Left lung (tissue), 10 donors: ENCODE results near the gene BRME1. TPM values are rescaled to one million over a fixed set of nuclear protein-coding genes. Genes with fewer than 3 reads are reported as not detected.

Experiments used
- ATAC-seq: fragments of 200-7000 bp; cut with Tn5 transposase; one replicate; pipeline ENCODE4 v1.9.1; 2020; ENCODE audit warnings: moderate library complexity
- DNase-seq, 4 donors: peaks; one replicate each; pipeline ENCODE4 v3.0.0-alpha.2; 2013 to 2020
- H3K27ac ChIP-seq, 2 donors: fragments of 200-600 bp; sonication (generic) in 1 of 2; one replicate each; pipeline versions ENCODE4 v1.5.0 to v1.8.0; 2020 to 2021
- H3K27me3 ChIP-seq, 2 donors: fragments of 200-600 bp; sonication (generic) in 1 of 2; one replicate each; pipeline versions ENCODE4 v1.5.0 to v1.8.0; 2020 to 2021
- H3K36me3 ChIP-seq, 2 donors: fragments of 200-600 bp; sonication (generic) in 1 of 2; one replicate each; pipeline versions ENCODE4 v1.5.0 to v1.8.0; 2020 to 2021
- H3K4me1 ChIP-seq, 2 donors: fragments of 200-600 bp; one replicate each; pipeline ENCODE4 v1.8.0; 2021
- H3K4me3 ChIP-seq, 2 donors: fragments of 200-600 bp; sonication (generic) in 1 of 2; one replicate each; pipeline versions ENCODE4 v1.5.0 to v1.8.0; 2020 to 2021; ENCODE audit warnings: mild to moderate bottlenecking in 1 of 2
- H3K9me3 ChIP-seq, 2 donors: fragments of 200-600 bp; sonication (generic) in 1 of 2; one replicate each; pipeline versions ENCODE4 v1.5.0 to v1.8.0; 2020 to 2021
- intact Hi-C, 2 donors: fragments of 100-400 bp; cut with DNase I; formaldehyde crosslinking; loops; one replicate each; pipeline versions ENCODE4 v1.11.2 to v1.14.2; 2022
- polyA plus RNA-seq, 6 donors: library from polyadenylated mRNA; unstranded; fragments of 120-200 nt; gene quantifications; one replicate each; pipeline ENCODE4 v1.2.1, GENCODE V29; 2013; ENCODE audit not compliant: insufficient read length in 6 of 6
- total RNA-seq, 2 donors: library from RNA; stranded (reverse); fragmentation: NEBNext Ultra II Directional; extraction: Animal tissue kit (Norgen Biotek cat#: 25700); gene quantifications; one replicate each; pipeline ENCODE4 v1.2.1, GENCODE V29; 2021
- TF ChIP-seq, protein P1 (sequence below), 2 donors: fragments of 200-600 bp; sonication (generic) in 1 of 2; IDR thresholded peaks; one replicate each; pipeline versions ENCODE4 v1.5.0 to v1.8.0; 2021; ENCODE audit warnings: antibody characterized with exemption in 2 of 2
- donor health status: DM: no; HTN: yes; CAD: no.
- donor health status: DM: no; HTN: no; CAD: no.

BRME1 gene
- total and polyA plus RNA-seq, 8 donors: 3.7 to 7.8 (median 7.1) TPM

DNA sequence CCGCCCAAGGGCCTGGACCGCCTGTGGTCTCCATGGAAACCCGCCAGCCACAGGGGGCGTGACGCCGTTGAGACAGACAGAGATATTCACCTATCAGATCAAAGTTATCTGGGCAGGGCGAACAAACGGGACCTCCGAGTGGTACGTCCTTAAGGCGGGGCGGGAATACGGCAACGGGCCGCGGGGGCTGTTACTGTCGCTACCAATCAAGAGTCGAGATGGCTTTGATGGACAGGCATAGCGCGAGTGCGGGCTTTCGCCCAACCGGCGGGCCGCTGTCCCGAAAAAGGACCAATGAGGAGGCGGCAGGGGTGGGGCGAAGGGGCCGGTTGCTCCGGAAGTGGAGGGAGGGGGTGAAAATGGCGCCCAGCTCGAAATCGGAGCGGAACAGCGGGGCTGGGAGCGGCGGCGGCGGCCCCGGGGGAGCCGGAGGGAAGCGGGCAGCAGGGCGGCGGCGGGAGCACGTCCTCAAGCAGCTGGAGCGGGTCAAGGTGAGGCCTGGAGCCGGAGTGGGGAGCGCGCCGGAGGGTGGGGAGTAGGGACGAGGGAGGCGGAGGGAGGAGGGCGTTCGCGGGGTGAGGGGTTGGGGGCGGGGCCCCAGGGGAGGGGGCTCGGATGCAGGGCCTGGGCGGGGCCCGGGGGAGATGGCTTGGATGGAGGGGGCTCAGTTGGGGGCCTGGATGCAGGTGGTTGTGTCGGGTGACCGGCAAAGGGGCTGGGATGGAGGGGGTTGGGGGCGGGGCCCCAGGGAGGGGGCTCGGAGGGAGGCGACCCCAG, 46.4 kb upstream of the BRME1 start, which contains the start of gene DCAF15:
TSS of gene DCAF15 (plus strand) at position 356 of the 777 bp plus-strand sequence. CDS start at position 360, 4 bp downstream.
- peaks cover 9 to 20% of the 10 kb centered on the region in 2 donors for H3K4me1 ChIP-seq
- H3K9me3 ChIP-seq: no peaks in the 10 kb centered on the region
- intact Hi-C loops: no loop called here
- TF ChIP-seq, protein P1, sequence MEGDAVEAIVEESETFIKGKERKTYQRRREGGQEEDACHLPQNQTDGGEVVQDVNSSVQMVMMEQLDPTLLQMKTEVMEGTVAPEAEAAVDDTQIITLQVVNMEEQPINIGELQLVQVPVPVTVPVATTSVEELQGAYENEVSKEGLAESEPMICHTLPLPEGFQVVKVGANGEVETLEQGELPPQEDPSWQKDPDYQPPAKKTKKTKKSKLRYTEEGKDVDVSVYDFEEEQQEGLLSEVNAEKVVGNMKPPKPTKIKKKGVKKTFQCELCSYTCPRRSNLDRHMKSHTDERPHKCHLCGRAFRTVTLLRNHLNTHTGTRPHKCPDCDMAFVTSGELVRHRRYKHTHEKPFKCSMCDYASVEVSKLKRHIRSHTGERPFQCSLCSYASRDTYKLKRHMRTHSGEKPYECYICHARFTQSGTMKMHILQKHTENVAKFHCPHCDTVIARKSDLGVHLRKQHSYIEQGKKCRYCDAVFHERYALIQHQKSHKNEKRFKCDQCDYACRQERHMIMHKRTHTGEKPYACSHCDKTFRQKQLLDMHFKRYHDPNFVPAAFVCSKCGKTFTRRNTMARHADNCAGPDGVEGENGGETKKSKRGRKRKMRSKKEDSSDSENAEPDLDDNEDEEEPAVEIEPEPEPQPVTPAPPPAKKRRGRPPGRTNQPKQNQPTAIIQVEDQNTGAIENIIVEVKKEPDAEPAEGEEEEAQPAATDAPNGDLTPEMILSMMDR (IDR thresholded peaks at IDR 0.05): peak in 1 of 2 donors; percentile 16
- peak within 1 kb of the TSS; percentile 79 to 89 for H3K4me3 ChIP-seq
- ATAC-seq (peak; percentile 99), DNase-seq (peak; percentile 96 to 100 (median 99))
- no peaks in the 10 kb centered on the region for H3K27me3 ChIP-seq
- peak within 1 kb of the TSS; percentile 44 to 86 for H3K27ac ChIP-seq
- peaks cover 0 to 31% of the 10 kb centered on the region in 2 donors for H3K36me3 ChIP-seq

DNA sequence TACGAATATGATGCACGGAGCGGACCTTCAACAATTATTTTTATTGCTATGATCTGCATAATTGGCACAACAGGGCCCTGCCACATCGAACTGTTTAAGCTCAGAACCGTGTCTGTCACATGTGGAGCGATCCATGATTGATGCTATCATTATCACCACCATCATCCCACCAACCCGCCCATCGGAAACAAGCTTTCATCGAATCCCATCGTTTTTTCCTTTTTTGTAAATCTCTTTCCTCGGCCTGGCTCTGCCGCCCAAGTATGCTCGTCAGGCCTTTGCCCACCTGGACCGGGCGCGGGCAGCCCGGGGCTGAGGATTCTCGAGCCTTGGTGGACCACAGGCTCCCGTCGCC, 45.9 kb upstream of the BRME1 start:
- Histone ChIP-seq H3K36me3 (peaks cover 0 to 25% of the 10 kb centered on the region in 2 donors), H3K4me3 (peak overlapping the region; percentile 19 to 89), H3K27ac (peak overlapping the region in 1 of 2 donors; percentile 86), H3K4me1 (peaks cover 9 to 20% of the 10 kb centered on the region in 2 donors), H3K27me3 (no peaks in the 10 kb centered on the region), H3K9me3 (no peaks in the 10 kb centered on the region)
- TF ChIP-seq, protein P1 (IDR thresholded peaks at IDR 0.05): no peak
- ATAC-seq: no peak
- intact Hi-C loops: no loop called here
- DNase-seq: no peak

- Histone ChIP-seq H3K27me3 (no peaks in the 10 kb centered on the region), H3K9me3 (no peaks in the 10 kb centered on the region), H3K36me3 (peaks cover 0 to 18% of the 10 kb centered on the region in 2 donors), H3K4me3 (no peak overlapping the region), H3K4me1 (peaks cover 9 to 20% of the 10 kb centered on the region in 2 donors), H3K27ac (no peak overlapping the region)
- intact Hi-C loops: no loop called here
- ATAC-seq (no peak), DNase-seq (no peak)
- TF ChIP-seq, protein P1 (IDR thresholded peaks at IDR 0.05): no peak
These were observed 45.1 kb upstream of the BRME1 start for GRCh38 chr19:13951043-13951442.

DNA sequence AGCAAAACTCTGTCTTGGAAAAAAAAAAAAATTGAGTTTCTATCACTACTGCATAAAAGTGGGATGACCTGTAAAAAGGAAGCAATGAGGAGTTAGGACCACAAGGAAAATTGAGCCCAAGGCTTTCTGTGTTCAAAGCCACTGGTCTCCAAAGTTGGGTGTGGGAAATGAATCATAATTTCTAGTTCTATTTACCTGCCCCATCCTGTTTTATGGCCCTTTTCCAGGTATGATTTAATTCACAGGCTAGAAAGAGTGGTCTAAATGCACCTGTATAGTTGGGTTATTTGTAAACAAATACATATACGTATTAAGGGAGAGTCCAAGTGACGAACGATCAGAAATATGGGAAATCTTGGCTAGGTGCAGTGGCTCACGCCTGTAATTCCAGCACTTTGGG, 40.5 kb upstream of the BRME1 start:
- Histone ChIP-seq H3K27me3 (no peaks in the 10 kb centered on the region), H3K9me3 (no peaks in the 10 kb centered on the region), H3K4me3 (no peak overlapping the region), H3K27ac (no peak overlapping the region), H3K36me3 (no peaks in the 10 kb centered on the region), H3K4me1 (no peaks in the 10 kb centered on the region)
- no peak for DNase-seq
- no peak for ATAC-seq
- TF ChIP-seq, protein P1 (IDR thresholded peaks at IDR 0.05): no peak
- intact Hi-C loops: no loop called here

- no peak overlapping the region for H3K4me3 ChIP-seq
- H3K4me1 ChIP-seq: peaks cover 0 to 6% of the 10 kb centered on the region in 2 donors
- peaks cover 0 to 15% of the 10 kb centered on the region in 2 donors for H3K27me3 ChIP-seq
- DNase-seq: no peak
- intact Hi-C loops: no loop called here
- H3K27ac ChIP-seq: no peak overlapping the region
- ATAC-seq: no peak
- H3K9me3 ChIP-seq: no peaks in the 10 kb centered on the region
- H3K36me3 ChIP-seq: no peaks in the 10 kb centered on the region
- TF ChIP-seq, protein P1 (IDR thresholded peaks at IDR 0.05): no peak
These were observed 36.2 kb upstream of the BRME1 start for GRCh38 chr19:13942023-13942684.
